Measurements from ENCODE around the gene IL1RAP.

IL1RAP gene

DNA sequence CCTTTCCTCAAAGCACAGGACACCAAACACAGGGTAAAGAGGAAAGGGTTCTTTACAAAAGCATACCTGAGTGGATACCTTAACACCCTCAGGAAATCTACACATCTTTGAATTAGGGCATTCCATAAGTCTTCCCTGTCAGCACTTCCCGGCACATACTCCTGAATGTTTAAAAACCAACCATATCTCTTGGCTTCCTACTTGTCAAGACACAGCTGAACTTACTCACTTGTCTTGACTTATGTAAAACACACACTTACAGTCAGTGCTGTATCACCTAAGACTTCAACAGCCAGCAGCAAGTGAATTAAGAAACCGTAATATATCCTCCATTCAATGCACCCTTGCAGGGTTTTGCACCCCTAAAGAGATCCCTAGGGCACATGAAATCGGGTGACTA, 17.5 kb downstream of the IL1RAP start:
- H3K4me3 ChIP-seq (ENCODE audit: low read depth, low read length), result no peak overlapping the region
- TF ChIP-seq, protein P1, sequence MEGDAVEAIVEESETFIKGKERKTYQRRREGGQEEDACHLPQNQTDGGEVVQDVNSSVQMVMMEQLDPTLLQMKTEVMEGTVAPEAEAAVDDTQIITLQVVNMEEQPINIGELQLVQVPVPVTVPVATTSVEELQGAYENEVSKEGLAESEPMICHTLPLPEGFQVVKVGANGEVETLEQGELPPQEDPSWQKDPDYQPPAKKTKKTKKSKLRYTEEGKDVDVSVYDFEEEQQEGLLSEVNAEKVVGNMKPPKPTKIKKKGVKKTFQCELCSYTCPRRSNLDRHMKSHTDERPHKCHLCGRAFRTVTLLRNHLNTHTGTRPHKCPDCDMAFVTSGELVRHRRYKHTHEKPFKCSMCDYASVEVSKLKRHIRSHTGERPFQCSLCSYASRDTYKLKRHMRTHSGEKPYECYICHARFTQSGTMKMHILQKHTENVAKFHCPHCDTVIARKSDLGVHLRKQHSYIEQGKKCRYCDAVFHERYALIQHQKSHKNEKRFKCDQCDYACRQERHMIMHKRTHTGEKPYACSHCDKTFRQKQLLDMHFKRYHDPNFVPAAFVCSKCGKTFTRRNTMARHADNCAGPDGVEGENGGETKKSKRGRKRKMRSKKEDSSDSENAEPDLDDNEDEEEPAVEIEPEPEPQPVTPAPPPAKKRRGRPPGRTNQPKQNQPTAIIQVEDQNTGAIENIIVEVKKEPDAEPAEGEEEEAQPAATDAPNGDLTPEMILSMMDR (IDR thresholded peaks at IDR 0.05; ENCODE audit: low read depth, low read length), result no peak
- TF ChIP-seq POLR2A (IDR thresholded peaks at IDR 0.05; ENCODE audit: extremely low read depth, insufficient read length), result no peak
- TF ChIP-seq MYC (IDR thresholded peaks at IDR 0.05; ENCODE audit: low read depth, low read length), result no peak

DNA sequence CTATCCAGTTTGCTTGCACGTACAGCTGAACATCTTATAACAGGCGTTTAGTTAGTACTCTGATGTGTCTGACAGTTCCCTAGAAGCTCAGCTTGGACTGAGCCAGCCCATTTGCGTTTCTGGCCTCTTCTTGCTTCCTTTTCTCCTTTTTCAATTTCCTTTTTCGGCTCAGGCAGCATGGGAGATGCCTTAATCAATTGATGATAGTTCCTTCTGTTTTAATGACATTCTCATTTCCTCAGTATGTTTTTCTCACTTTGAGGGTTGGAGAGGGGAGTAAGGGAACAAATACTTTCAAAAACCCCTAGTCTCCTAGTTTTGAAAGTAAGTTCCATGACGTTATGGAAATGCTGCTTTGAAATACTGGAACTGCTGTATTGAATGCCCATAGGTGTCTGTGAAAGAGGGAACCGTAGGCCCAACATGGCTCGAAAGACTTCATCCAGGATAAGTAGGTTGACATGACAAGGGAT, 18.9 kb downstream of the IL1RAP start:
- TF ChIP-seq, protein P2, sequence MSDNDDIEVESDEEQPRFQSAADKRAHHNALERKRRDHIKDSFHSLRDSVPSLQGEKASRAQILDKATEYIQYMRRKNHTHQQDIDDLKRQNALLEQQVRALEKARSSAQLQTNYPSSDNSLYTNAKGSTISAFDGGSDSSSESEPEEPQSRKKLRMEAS (IDR thresholded peaks at IDR 0.05; ENCODE audit: low read depth, low read length), result no peak
- TF ChIP-seq POLR2A (IDR thresholded peaks at IDR 0.05; ENCODE audit: extremely low read depth, insufficient read length) (no peak), MYC (IDR thresholded peaks at IDR 0.05; ENCODE audit: low read depth, low read length) (no peak)
- TF ChIP-seq, protein P1 (IDR thresholded peaks at IDR 0.05; ENCODE audit: low read depth, low read length), result no peak
- DNase-seq (ENCODE audit: low read depth), result no peak
- H3K4me3 ChIP-seq (ENCODE audit: low read depth, low read length), result no peak overlapping the region

More for the DNA sequence above, 17.5 kb downstream of the IL1RAP start:
- no peak for DNase-seq (ENCODE audit: low read depth)

DNA sequence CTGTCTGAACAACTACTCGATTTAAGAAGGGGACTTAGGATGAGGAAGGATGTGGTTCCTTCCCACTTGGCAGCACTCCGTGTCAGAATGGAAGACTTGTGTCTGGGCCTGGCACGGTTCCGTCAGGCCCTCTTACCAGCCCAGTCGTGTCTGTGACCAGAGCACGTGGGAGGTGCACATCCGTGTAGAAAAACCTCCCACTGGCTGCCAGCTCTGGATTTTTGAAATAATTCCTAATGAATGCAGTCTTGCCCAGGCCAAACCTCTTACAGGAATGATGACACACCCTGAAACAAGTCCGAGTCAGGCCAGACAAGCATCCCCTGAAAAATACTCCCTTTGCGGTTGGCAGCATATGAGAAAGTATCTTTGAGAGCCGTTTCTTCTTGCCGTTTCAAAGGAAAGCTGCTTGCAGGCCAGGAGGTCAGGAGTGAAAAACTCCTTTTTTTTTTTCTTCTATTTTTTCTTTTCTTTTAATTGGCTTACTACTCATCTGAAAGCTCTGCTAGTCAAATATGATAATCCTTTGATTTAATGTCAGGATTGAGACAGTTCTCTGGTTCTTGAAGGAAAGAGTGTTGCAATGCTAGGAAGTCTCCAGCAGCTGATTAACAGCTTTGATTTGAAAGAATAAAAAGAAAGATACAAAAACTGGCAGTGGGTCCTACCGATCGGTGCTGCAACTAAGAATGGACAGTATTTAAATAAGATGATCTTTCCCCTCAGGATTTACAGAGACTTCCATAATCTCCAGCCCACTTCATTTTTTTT, 19.8 kb downstream of the IL1RAP start:
- no peak overlapping the region for H3K4me3 ChIP-seq (ENCODE audit: low read depth, low read length)
- DNase-seq (ENCODE audit: low read depth), result no peak
- TF ChIP-seq, protein P2 (IDR thresholded peaks at IDR 0.05; ENCODE audit: low read depth, low read length), result no peak
- TF ChIP-seq MYC (IDR thresholded peaks at IDR 0.05; ENCODE audit: low read depth, low read length), result no peak
- TF ChIP-seq POLR2A (IDR thresholded peaks at IDR 0.05; ENCODE audit: extremely low read depth, insufficient read length), result no peak

DNA sequence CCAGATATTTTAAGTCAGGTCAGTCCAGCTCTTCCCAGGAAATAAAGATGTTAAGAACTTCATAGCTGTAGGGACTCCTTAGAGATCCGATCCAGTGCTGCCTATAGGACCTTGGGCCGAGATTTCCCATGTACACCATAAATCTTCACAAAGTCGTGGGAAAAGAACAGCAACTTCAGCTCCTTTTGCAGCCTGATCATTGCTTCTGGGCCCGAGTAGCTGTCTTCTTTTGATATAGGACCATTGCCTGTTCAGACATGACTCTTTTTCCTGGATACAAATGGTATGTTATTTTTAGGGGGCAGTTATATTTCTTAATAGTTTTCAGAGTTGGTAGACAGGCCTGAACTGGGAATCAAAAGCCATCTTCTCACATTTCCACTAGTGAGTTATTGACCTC, 20.5 kb downstream of the IL1RAP start:
- TF ChIP-seq, protein P1 (IDR thresholded peaks at IDR 0.05; ENCODE audit: low read depth, low read length), result no peak
- TF ChIP-seq POLR2A (IDR thresholded peaks at IDR 0.05; ENCODE audit: extremely low read depth, insufficient read length) (no peak), MYC (IDR thresholded peaks at IDR 0.05; ENCODE audit: low read depth, low read length) (no peak)
- TF ChIP-seq, protein P2 (IDR thresholded peaks at IDR 0.05; ENCODE audit: low read depth, low read length), result no peak
- no peak overlapping the region for H3K4me3 ChIP-seq (ENCODE audit: low read depth, low read length)
- DNase-seq (ENCODE audit: low read depth), result no peak

DNA sequence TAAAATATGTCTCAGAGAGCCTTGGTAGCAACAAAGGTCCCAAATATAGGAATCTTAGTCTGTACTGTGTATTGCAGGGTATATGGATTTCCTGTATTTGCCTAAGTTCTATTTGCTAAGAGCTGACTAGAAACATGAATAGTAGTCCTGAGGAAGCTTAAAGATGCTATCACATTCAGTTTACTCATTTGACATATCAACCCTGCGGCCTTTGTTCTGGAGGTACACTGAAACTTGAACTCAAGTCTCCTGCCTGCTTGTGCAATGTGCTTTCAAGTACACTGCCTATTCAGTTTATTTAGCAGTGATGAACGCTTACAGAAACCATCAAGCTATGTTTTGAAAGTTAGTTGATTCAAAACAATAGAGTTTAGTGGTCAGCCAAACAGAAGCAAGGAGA, 21.1 kb downstream of the IL1RAP start:
- H3K4me3 ChIP-seq (ENCODE audit: low read depth, low read length), result no peak overlapping the region
- TF ChIP-seq POLR2A (IDR thresholded peaks at IDR 0.05; ENCODE audit: extremely low read depth, insufficient read length) (no peak), MYC (IDR thresholded peaks at IDR 0.05; ENCODE audit: low read depth, low read length) (no peak)
- TF ChIP-seq, protein P2 (IDR thresholded peaks at IDR 0.05; ENCODE audit: low read depth, low read length), result no peak
- TF ChIP-seq, protein P1 (IDR thresholded peaks at IDR 0.05; ENCODE audit: low read depth, low read length), result no peak
- no peak for DNase-seq (ENCODE audit: low read depth)

DNA sequence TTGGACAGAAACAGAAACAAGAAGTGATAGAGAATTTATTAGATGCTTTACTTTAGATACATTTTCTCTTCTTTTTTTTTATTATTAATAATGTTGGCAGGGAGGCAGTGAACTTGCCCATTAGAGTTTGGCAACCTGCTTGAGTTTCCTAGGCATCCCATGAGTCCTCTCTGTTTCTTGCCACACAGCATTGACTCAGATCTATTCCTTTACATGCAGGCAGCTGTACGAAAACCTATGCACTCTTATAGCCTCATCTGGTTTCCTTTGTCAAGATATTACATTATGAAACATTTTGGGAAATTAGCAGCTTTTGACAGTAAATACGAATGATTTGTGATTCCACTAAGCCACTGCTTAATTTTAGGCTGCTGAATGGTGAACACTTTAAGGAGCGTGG, 23.3 kb downstream of the IL1RAP start:
- TF ChIP-seq, protein P2 (IDR thresholded peaks at IDR 0.05; ENCODE audit: low read depth, low read length), result no peak
- TF ChIP-seq, protein P1 (IDR thresholded peaks at IDR 0.05; ENCODE audit: low read depth, low read length), result no peak
- no peak for TF ChIP-seq MYC (IDR thresholded peaks at IDR 0.05; ENCODE audit: low read depth, low read length)
- no peak for TF ChIP-seq POLR2A (IDR thresholded peaks at IDR 0.05; ENCODE audit: extremely low read depth, insufficient read length)
- H3K4me3 ChIP-seq (ENCODE audit: low read depth, low read length), result no peak overlapping the region
- no peak for DNase-seq (ENCODE audit: low read depth)
